Measurements from ENCODE around the gene TOPAZ1.
"Not testable (repeated sequence)": the region's sequence is repeated elsewhere in the genome, so short reads cannot be mapped to it uniquely, and the experiment has no call there.

Gene TOPAZ1

DNA sequence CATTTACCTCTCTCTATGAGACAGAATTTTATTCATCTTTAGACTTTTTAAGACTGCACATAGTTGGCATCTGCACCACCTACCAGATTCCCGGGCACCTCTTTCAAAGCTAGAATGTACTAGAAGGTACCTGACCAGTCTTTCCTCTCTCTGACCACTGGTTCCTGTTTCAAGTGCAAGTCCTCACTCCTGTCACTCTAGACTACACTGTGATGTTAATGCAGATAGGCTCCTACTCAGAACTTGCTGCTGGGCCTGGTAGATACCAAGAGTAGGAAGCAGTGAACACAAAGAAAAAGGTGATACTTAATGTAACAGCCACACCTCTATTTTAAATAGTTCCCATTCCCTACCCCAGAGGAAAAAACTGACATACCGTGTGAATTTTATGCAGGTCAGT lies 88.8 kb downstream of the TOPAZ1 start:
- DNase-seq (ENCODE audit: low read depth): no peak

GRCh38 chr3:44334326-44334725 lies 92.6 kb downstream of the TOPAZ1 start:
- no peak for DNase-seq (ENCODE audit: low read depth)

- DNase-seq (ENCODE audit: low read depth): no peak
These were observed 95.6 kb downstream of the TOPAZ1 start for GRCh38 chr3:44337248-44337785.

- peak; percentile 93 for DNase-seq (ENCODE audit: low read depth)
These were observed 96.5 kb downstream of the TOPAZ1 start, which contains the start of gene TCAIM for GRCh38 chr3:44338010-44338827. TSS of gene TCAIM (plus strand) at chr3:44338766. CDS start at chr3:44354783, 16,017 bp downstream.

GRCh38 chr3:44338828-44339127 lies 97.1 kb downstream of the TOPAZ1 start:
- no peak for DNase-seq (ENCODE audit: low read depth)

GRCh38 chr3:44339181-44340057 lies 97.7 kb downstream of the TOPAZ1 start:
- DNase-seq (ENCODE audit: low read depth): no peak

DNA sequence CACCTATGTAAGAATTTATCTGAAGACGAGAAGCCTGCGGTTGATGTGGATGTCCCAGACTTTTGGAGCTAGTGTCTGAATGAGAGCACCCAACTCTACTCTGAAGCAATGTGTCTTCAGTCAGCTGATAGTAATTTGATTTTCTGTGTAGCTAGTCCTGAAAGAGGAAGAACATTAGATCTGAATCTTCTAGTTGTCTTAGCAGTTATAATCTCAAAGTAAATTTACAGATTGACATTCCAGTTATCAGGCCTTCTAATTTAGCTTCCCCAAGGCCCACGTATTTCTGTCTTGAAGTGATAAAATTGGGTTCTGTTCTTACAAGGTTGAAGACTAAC lies 98.3 kb downstream of the TOPAZ1 start:
- DNase-seq (ENCODE audit: low read depth): no peak

GRCh38 chr3:44342176-44342790 lies 100.6 kb downstream of the TOPAZ1 start:
- DNase-seq (ENCODE audit: low read depth): no peak

DNA sequence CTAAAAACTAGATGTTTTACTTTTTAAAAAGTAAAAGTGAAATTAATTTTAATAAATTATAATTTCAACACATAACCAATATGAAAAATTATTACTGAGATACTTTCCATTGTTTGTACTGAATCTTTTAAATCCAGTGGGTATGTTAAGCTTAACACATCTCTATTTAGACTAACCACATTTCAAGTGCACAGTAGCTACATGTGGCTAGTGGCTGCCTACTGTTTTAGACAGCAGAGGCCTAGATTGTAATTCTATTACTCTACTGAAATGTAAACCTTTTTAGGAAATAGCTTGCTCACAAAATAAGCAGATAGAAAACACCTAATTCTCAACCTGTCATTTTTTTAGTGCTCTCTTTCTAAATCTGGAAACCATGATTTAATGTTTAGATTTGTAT lies 101.7 kb downstream of the TOPAZ1 start:
- no peak for DNase-seq (ENCODE audit: low read depth)

DNA sequence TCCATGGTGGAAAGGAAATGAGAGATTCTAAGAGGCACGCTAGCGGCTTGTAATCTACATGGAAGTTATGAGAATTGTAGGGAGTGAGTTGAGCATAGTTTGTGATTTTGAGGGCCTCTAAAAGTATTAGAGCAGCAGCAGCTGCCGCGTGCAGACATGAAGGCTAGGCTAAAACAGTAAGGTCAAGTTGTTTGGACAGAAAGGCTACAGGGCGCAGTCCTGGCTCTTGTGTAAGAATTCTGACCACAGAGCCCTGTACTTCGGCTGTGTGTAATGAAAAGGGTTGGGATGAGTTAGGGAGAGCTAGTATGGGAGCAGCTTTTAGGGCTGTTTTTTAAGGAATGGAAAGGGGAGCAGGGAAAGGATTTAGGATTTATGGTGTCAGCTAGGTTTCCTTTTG lies 104.9 kb downstream of the TOPAZ1 start:
- DNase-seq (ENCODE audit: low read depth): not testable (repeated sequence)

DNA sequence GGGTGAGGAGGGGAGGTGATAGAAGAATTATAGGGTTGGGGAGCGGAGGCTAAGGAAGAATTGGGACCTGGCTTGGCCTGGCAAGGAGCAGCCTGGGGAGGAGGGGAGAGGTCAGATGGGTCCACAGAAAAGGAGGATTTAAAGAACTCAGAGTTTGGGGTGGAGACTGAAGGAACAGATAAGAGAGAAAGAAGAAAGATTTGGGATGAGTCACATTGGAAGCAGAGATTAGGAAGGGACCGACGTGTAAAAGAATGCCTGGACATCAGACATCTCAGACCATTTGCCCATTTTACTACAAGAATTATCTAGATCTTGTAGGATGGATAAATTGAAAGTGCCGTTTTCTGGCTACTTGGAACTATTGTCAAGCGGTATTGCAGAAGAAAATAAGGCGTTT lies 107.3 kb downstream of the TOPAZ1 start:
- DNase-seq (ENCODE audit: low read depth): no peak

DNA sequence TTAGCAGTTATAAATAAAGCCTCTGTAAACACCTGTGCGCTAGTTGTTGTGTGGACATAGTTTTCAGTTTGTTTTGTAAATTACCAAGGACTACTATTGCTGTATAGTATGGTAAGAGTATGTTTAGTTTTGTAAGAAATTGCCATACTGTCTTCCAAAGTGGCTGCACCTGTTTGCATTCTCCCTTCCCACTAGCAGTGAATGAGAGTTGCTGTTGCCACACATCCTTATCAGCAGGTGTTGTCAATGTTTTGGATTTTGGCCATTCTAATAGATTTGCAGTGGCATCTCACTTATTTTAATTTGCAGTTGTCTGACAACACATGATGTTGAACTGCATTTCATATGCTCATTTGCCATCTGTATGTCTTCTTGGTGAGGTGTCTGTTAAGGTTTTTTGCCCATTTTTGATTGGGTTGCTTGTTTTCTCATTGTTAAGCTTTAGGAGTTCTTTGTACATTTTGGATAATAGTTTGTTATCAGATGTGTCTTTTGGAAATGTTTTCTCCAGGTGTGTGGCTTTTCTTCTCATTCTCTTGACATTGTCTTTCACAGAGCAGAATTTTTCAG lies 111.8 kb downstream of the TOPAZ1 start:
- DNase-seq (ENCODE audit: low read depth): no peak

DNA sequence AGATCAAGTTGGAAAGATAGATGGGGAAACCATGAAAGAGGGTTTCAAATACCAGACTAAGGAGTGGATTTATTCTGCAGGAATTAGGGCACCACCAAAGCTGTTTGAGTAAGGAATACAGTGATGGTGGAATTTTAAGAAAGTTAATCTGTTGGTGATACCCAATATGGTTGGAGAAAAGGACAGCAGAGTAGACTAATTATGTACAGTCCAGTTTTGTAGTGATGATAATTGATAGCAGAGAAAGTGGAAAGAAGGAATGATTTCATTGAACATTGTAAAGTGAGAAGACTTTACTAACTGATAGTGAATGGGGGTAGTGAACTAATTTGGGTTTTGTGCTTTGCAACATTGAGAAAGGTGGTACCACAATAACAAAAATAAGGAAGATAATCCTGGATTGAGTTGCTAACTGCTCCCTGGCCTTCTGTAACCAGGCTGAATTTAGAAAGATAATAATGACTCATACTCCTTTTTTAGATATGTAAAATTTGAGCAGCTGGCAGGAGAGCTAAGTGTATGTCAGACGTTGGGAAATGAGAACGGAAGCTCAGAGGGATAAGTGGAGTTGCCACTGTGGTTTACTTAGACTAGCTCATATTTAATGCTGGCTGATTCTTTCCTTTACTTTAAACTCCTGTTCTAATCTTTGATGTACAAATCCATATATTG lies 113.8 kb downstream of the TOPAZ1 start:
- DNase-seq (ENCODE audit: low read depth): peak; percentile 84

DNA sequence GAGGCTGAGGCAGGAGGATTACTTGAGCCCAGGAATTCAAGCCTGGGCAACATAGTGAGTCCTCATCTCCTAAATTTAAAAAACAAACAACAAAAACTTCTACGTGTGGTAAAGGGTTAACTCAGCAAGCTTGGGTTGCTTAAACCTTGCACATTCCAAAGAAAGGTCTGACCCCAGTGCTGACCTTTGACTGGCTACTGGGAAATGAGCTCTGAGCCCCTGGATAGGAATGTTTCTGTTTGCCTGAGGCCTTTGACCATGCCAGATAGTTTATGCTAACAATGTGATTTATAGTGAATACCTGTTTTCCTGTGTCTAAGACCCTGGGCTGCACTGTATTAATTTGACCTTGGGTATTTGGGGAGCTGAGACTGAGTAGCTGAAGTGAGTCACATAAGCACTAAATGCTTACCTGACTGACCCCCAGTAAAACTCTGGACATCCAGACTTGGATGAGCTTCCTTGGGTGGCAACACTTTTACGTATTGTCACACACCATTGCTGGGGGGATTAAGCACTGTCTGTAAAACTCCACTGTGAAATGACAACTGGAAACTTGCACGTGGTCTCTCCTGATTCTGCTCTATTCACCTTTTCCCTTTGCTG lies 117.6 kb downstream of the TOPAZ1 start:
- DNase-seq (ENCODE audit: low read depth): no peak

- DNase-seq (ENCODE audit: low read depth): no peak
These were observed 121.9 kb downstream of the TOPAZ1 start for GRCh38 chr3:44363591-44363990.

- DNase-seq (ENCODE audit: low read depth): no peak
These were observed 124.3 kb downstream of the TOPAZ1 start for GRCh38 chr3:44365952-44366351.

- DNase-seq (ENCODE audit: low read depth): no peak
These were observed 133.8 kb downstream of the TOPAZ1 start for GRCh38 chr3:44375450-44375849.

All from stromal cell of bone marrow (primary cell).